Thyroid gland (tissue), 4 donors: Measurements from ENCODE around the gene CHGA.

ENCODE experiments used
- POLR2A ChIP-seq, 2 donors: fragments of 450-650 bp; IDR thresholded peaks; one replicate each; pipeline ENCODE4 v1.6.1; 2017; ENCODE audit warnings: antibody characterized with exemption in 2 of 2, mild to moderate bottlenecking in 2 of 2, moderate library complexity in 1 of 2
- TF ChIP-seq, protein P1 (sequence below), 6 experiments: fragments of 200-600 bp in 3 of 6; fragments of 450-650 bp in 3 of 6; sonication (generic) in 3 of 6; IDR thresholded peaks; one replicate each; pipeline ENCODE4 v1.5.1; 2016 to 2019; ENCODE audit warnings: antibody characterized with exemption in 6 of 6, mild to moderate bottlenecking in 2 of 6, inconsistent platforms in 1 of 6, moderate library complexity in 1 of 6

DNA sequence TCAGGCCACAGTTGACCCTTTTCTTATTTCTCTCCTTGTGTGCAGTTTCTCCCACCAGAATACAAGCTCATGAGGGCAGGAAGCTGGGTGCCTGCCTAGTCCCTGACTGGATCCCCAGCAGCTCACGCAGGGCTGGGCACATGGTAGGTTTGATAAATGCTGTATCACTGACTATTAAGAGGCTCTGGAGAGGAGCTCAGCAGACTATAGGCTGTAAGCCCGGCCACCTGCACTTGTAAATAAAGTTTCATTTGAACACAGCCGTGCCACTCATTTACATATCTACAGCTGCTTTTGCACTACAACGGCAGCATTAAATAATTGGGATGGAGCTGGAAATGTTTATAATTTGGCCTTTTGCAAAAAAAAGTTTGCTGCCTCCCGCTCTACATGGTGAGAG is 32.0 kb downstream of the CHGA start:
- TF ChIP-seq, protein P1, sequence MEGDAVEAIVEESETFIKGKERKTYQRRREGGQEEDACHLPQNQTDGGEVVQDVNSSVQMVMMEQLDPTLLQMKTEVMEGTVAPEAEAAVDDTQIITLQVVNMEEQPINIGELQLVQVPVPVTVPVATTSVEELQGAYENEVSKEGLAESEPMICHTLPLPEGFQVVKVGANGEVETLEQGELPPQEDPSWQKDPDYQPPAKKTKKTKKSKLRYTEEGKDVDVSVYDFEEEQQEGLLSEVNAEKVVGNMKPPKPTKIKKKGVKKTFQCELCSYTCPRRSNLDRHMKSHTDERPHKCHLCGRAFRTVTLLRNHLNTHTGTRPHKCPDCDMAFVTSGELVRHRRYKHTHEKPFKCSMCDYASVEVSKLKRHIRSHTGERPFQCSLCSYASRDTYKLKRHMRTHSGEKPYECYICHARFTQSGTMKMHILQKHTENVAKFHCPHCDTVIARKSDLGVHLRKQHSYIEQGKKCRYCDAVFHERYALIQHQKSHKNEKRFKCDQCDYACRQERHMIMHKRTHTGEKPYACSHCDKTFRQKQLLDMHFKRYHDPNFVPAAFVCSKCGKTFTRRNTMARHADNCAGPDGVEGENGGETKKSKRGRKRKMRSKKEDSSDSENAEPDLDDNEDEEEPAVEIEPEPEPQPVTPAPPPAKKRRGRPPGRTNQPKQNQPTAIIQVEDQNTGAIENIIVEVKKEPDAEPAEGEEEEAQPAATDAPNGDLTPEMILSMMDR (IDR thresholded peaks at IDR 0.05): no peak
- TF ChIP-seq POLR2A (IDR thresholded peaks at IDR 0.05): no peak
